Hepatocyte (in vitro differentiated cells): ENCODE results near the gene AIP.

ENCODE experiments used
- EZH2 ChIP-seq: fragments of 200-600 bp; sonication (generic); IDR thresholded peaks from 2 replicates; pipeline ENCODE4 v1.6.1; 2016; ENCODE audit warnings: antibody characterized with exemption, mild to moderate bottlenecking, borderline replicate concordance
- EZH2phosphoT487 ChIP-seq: fragments of 200-600 bp; sonication (generic); IDR thresholded peaks from one replicate; pipeline ENCODE4 v1.6.1; 2018; ENCODE audit warnings: antibody characterized with exemption, mild to moderate bottlenecking, low read depth, moderate library complexity; ENCODE audit not compliant: unreplicated experiment, severe bottlenecking
- TF ChIP-seq, protein P1 (sequence below): fragments of 200-600 bp; sonication (generic); IDR thresholded peaks from 2 replicates; pipeline ENCODE4 v1.5.1; 2016; ENCODE audit warnings: antibody characterized with exemption, mild to moderate bottlenecking; ENCODE audit not compliant: poor library complexity

- TF ChIP-seq EZH2phosphoT487 (no peak), EZH2 (no peak)
- TF ChIP-seq, protein P1, sequence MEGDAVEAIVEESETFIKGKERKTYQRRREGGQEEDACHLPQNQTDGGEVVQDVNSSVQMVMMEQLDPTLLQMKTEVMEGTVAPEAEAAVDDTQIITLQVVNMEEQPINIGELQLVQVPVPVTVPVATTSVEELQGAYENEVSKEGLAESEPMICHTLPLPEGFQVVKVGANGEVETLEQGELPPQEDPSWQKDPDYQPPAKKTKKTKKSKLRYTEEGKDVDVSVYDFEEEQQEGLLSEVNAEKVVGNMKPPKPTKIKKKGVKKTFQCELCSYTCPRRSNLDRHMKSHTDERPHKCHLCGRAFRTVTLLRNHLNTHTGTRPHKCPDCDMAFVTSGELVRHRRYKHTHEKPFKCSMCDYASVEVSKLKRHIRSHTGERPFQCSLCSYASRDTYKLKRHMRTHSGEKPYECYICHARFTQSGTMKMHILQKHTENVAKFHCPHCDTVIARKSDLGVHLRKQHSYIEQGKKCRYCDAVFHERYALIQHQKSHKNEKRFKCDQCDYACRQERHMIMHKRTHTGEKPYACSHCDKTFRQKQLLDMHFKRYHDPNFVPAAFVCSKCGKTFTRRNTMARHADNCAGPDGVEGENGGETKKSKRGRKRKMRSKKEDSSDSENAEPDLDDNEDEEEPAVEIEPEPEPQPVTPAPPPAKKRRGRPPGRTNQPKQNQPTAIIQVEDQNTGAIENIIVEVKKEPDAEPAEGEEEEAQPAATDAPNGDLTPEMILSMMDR = no peak
Observed at GRCh38 chr11:67482275-67482826, 475 bp upstream of the AIP start.
